Peyer's patch (tissue), 4 donors: ENCODE data around the gene GAA. TPM values are rescaled to one million over a fixed set of nuclear protein-coding genes. Genes with fewer than 3 reads are reported as not detected.

Experiments
- DNase-seq, 3 donors: peaks; one replicate each; pipeline ENCODE4 v3.0.0-alpha.2; 2017 to 2019
- H3K27ac ChIP-seq, 4 donors: fragments of 200-600 bp; sonication (generic); one replicate each; pipeline ENCODE4 v1.5.1; 2016 to 2019
- H3K27me3 ChIP-seq, 2 donors: fragments of 200-600 bp; sonication (generic); one replicate each; pipeline ENCODE4 v1.5.1; 2019
- H3K36me3 ChIP-seq, 3 donors: fragments of 200-600 bp; sonication (generic); one replicate each; pipeline ENCODE4 v1.5.1; 2016 to 2019
- H3K4me1 ChIP-seq, 4 donors: fragments of 200-600 bp; sonication (generic); one replicate each; pipeline ENCODE4 v1.5.1; 2016 to 2019
- H3K4me3 ChIP-seq, 4 donors: fragments of 200-600 bp; sonication (generic); 1 replicate in 3 of 4; 2 replicates in 1 of 4; pipeline ENCODE4 v1.5.1; 2016 to 2019; ENCODE audit warnings: mild to moderate bottlenecking in 1 of 4
- H3K9me3 ChIP-seq, 4 donors: fragments of 200-600 bp; sonication (generic); one replicate each; pipeline ENCODE4 v1.5.1; 2016 to 2019; ENCODE audit warnings: mild to moderate bottlenecking in 1 of 4
- POLR2A ChIP-seq, 2 donors: fragments of 450-650 bp; IDR thresholded peaks; one replicate each; pipeline ENCODE4 v1.5.1; 2017; ENCODE audit warnings: antibody characterized with exemption in 2 of 2, mild to moderate bottlenecking in 2 of 2, moderate library complexity in 2 of 2
- total RNA-seq, 4 donors: library from RNA; depleted of rRNA; stranded (reverse); fragments of >200 nt; gene quantifications; one replicate each; pipeline ENCODE4 v1.1.0, GENCODE V29; 2016
- TF ChIP-seq, protein P1 (sequence below), 6 experiments: fragments of 450-650 bp in 4 of 6; fragments of 200-600 bp in 2 of 6; sonication (generic) in 1 of 6; IDR thresholded peaks; one replicate each; pipeline ENCODE4 v1.5.1; 2017 to 2019; ENCODE audit warnings: antibody characterized with exemption in 6 of 6, mild to moderate bottlenecking in 3 of 6, moderate library complexity in 1 of 6

Gene GAA
- total RNA-seq, 4 donors from 2014 or later, result 33.8 to 88.1 (median 42.3) TPM

DNA sequence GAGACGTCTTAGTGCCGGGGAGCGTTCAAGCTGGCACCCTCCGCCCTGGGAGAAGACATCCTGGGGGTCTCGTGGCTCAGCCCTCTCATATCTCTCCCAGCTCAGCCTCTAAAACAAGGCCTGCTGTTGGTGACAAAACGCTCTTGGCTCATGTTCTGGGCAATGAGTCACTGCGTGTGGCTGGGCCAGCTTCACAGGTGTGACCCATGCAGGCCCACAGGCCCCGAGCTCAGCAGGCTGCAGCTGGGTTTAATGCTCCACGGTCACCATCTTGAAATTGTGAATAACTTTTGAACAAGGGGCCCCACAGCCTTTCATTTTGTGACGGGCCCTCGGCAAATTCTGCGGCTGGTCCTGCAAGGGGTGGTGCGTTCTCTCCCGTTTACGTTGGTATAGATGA is 22.4 kb downstream of the GAA start:
- no peaks in the 10 kb centered on the region for H3K9me3 ChIP-seq
- H3K36me3 ChIP-seq, result no peaks in the 10 kb centered on the region
- H3K27ac ChIP-seq, result no peak overlapping the region
- no peak overlapping the region for H3K4me3 ChIP-seq
- TF ChIP-seq, protein P1, sequence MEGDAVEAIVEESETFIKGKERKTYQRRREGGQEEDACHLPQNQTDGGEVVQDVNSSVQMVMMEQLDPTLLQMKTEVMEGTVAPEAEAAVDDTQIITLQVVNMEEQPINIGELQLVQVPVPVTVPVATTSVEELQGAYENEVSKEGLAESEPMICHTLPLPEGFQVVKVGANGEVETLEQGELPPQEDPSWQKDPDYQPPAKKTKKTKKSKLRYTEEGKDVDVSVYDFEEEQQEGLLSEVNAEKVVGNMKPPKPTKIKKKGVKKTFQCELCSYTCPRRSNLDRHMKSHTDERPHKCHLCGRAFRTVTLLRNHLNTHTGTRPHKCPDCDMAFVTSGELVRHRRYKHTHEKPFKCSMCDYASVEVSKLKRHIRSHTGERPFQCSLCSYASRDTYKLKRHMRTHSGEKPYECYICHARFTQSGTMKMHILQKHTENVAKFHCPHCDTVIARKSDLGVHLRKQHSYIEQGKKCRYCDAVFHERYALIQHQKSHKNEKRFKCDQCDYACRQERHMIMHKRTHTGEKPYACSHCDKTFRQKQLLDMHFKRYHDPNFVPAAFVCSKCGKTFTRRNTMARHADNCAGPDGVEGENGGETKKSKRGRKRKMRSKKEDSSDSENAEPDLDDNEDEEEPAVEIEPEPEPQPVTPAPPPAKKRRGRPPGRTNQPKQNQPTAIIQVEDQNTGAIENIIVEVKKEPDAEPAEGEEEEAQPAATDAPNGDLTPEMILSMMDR (IDR thresholded peaks at IDR 0.05), result no peak
- no peak for DNase-seq
- H3K4me1 ChIP-seq, result no peaks in the 10 kb centered on the region
- no peaks in the 10 kb centered on the region for H3K27me3 ChIP-seq

DNA sequence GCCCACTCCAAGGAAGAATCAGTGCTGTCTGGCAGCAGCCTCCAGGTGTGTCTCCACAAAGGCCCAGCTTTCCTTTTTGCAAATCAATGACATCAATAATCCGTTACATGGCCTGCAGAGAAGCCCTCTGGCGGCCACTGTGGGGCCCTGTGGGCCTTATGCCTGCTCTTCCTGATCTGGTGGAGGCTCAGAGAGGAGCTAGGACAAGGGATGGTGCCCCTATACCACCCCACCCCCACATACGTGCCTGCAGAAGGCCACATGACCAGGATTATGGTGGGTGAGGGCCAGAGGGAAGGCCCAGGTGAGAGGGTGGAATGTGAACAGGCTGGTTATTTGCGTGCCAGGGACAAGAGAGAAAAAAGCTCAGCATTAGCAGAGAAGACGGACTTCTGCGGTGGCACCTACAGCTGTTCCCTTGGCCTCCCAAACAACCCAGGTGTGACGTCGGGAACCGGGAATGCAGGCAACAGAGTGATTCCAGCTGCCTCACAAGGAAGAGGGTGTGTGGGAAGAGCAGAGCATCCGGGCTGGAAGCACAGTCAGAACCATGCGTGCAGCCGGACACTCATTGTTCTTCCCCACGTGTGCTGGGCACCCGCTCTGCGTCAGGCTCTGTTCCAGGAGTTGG is 23.1 kb downstream of the GAA start:
- DNase-seq, result peak in 1 of 3 donors; percentile 41
- no peak overlapping the region for H3K27ac ChIP-seq
- no peaks in the 10 kb centered on the region for H3K9me3 ChIP-seq
- TF ChIP-seq POLR2A (IDR thresholded peaks at IDR 0.05), result no peak
- TF ChIP-seq, protein P1 (IDR thresholded peaks at IDR 0.05), result peak in 4 of 6 experiments; percentile 9 to 40 (median 32)
- no peaks in the 10 kb centered on the region for H3K27me3 ChIP-seq
- no peak overlapping the region for H3K4me3 ChIP-seq
- H3K4me1 ChIP-seq, result no peaks in the 10 kb centered on the region
- no peaks in the 10 kb centered on the region for H3K36me3 ChIP-seq

DNA sequence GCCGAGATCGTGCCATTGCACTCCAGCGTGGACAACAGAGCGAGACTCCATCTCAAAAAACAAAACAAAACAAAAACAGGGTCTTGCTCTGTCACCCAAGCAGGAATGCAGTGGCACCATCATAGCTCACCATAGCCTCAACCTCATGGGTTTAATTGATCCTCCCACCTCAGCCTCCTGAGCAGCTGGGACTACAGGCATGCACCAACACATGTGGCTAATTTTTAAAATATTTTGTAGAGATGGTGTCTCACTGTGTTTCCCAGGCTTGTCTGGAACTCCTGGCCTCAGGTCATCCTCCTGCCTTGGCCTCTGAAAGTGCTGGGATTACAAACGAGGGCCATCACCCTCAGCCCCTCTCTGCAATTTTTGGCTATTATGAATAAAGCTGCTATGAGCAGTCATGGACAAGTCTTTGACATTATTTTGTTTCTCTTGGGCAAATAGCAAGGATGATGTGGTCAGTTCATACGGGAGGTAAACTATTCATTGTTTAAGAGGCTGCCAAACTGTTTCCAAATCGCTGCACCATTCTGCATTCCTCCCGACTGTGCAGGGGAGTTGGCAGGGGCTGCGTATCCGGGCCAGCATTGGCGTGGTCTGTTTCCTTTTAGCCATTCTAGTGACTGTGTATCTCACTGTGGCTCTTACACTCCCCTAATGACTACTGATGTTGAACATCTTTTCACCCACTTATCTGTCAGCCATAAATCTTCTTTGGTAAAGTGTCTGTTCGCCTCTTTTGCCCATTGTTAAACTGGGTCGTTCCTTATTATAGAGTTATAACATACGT is 24.5 kb downstream of the GAA start:
- H3K36me3 ChIP-seq, result no peaks in the 10 kb centered on the region
- no peaks in the 10 kb centered on the region for H3K27me3 ChIP-seq
- no peak overlapping the region for H3K27ac ChIP-seq
- no peaks in the 10 kb centered on the region for H3K9me3 ChIP-seq
- no peak overlapping the region for H3K4me3 ChIP-seq
- TF ChIP-seq, protein P1 (IDR thresholded peaks at IDR 0.05), result no peak
- no peak for TF ChIP-seq POLR2A (IDR thresholded peaks at IDR 0.05)
- H3K4me1 ChIP-seq, result no peaks in the 10 kb centered on the region
- DNase-seq, result no peak

DNA sequence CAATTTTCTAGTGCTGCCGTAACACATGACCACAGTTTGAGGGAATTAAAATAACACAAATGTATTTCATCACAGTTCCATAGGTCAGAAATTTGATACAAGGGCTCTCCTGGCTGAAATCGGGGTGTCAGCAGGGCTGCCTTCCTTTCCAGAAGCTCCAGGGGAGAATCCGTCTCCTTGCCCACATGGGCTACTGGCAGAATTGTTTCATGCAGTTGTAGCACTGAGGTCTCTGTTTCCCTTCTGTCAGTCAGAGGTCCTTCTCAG is 25.0 kb downstream of the GAA start:
- no peak for DNase-seq
- no peak for TF ChIP-seq POLR2A (IDR thresholded peaks at IDR 0.05)
- TF ChIP-seq, protein P1 (IDR thresholded peaks at IDR 0.05), result no peak
- Histone ChIP-seq H3K27me3 (no peaks in the 10 kb centered on the region), H3K4me3 (no peak overlapping the region), H3K27ac (no peak overlapping the region), H3K4me1 (no peaks in the 10 kb centered on the region), H3K36me3 (no peaks in the 10 kb centered on the region), H3K9me3 (no peaks in the 10 kb centered on the region)

DNA sequence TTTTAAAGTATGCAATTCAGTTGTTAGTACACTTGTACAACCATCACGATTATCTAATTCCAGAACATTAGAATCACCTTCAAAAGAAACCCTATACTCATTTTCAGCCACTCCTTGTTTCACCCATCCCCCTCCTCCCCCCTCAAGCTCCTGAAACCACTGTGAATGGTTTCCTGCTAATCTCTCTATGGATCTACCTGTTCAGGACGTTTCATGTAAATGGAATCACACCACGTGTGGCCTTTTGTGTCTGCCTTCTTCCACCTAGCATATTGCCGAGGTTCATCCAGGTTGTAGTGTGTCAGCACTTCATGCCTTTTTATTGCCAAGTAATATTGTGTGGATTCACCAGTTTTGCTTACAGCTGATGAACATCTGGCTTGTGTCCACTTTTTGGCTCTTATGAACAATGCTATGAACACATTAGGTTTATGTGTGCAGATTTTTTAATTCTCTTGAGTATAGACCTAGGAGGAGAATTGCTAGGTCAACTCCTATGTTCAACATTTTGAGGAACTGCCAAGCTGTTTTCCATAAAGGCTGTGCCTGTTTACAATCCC is 27.7 kb downstream of the GAA start:
- DNase-seq, result no peak
- Histone ChIP-seq H3K27ac (no peak overlapping the region), H3K36me3 (peaks cover 0 to 14% (median 0%) of the 10 kb centered on the region in 3 donors), H3K4me1 (no peaks in the 10 kb centered on the region), H3K27me3 (no peaks in the 10 kb centered on the region), H3K9me3 (no peaks in the 10 kb centered on the region), H3K4me3 (no peak overlapping the region)
- no peak for TF ChIP-seq POLR2A (IDR thresholded peaks at IDR 0.05)

DNA sequence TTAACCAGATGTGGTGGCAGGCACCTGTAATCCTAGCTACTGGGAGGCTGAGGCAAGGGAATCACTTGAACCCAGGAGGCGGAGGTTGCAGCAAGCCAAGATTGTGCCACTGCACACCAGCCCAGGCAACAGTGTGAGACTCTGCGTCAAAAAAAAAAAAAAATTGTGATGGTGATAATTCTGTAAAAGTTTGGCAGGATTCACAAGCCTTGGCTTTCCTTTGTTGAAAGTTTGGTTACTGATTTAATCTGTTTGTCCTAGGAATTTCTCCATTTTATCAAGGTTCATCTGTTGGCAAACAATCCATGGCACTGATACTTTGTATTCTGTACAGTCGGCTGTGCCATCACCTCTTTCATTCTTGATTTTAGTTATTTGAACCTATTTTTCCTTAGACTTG is 29.6 kb downstream of the GAA start:
- H3K9me3 ChIP-seq, result no peaks in the 10 kb centered on the region
- no peaks in the 10 kb centered on the region for H3K27me3 ChIP-seq
- H3K27ac ChIP-seq, result no peak overlapping the region
- DNase-seq, result no peak
- H3K4me3 ChIP-seq, result no peak overlapping the region
- H3K4me1 ChIP-seq, result no peaks in the 10 kb centered on the region
- peaks cover 0 to 33% (median 0%) of the 10 kb centered on the region in 3 donors for H3K36me3 ChIP-seq
- TF ChIP-seq, protein P1 (IDR thresholded peaks at IDR 0.05), result no peak
- no peak for TF ChIP-seq POLR2A (IDR thresholded peaks at IDR 0.05)
